Thyroid gland (tissue), 4 donors: ENCODE results near the gene EFCAB6. TPM values are rescaled to one million over a fixed set of nuclear protein-coding genes. Genes with fewer than 3 reads are reported as not detected.

Experiments used
- DNase-seq, 2 donors: peaks; one replicate each; pipeline ENCODE4 v3.0.0-alpha.2; 2019
- H3K27ac ChIP-seq, 3 donors: fragments of 200-600 bp; sonication (generic); 1 replicate in 2 of 3; 2 replicates in 1 of 3; pipeline ENCODE4 v1.5.1; 2016 to 2019; ENCODE audit warnings: mild to moderate bottlenecking in 1 of 3, moderate library complexity in 1 of 3
- H3K27me3 ChIP-seq: fragments of 200-600 bp; sonication (generic); one replicate; pipeline ENCODE4 v1.5.1; 2019
- H3K36me3 ChIP-seq, 2 donors: fragments of 200-600 bp; sonication (generic); one replicate each; pipeline ENCODE4 v1.5.1; 2016 to 2019
- H3K4me1 ChIP-seq, 2 donors: fragments of 200-600 bp; sonication (generic); one replicate each; pipeline ENCODE4 v1.5.1; 2017 to 2019
- H3K4me3 ChIP-seq, 3 donors: fragments of 200-600 bp; sonication (generic); replicated peaks in 1 of 3; 1 replicate in 2 of 3; 2 replicates in 1 of 3; pipeline ENCODE4 v1.5.1; 2016; ENCODE audit warnings: mild to moderate bottlenecking in 1 of 3
- H3K9me3 ChIP-seq: fragments of 200-600 bp; sonication (generic); one replicate; pipeline ENCODE4 v1.5.1; 2017
- CTCF ChIP-seq, 6 experiments: fragments of 200-600 bp in 3 of 6; fragments of 450-650 bp in 3 of 6; sonication (generic) in 3 of 6; IDR thresholded peaks; one replicate each; pipeline ENCODE4 v1.5.1; 2016 to 2019; ENCODE audit warnings: antibody characterized with exemption in 6 of 6, mild to moderate bottlenecking in 2 of 6, inconsistent platforms in 1 of 6, moderate library complexity in 1 of 6
- POLR2A ChIP-seq, 2 donors: fragments of 450-650 bp; IDR thresholded peaks; one replicate each; pipeline ENCODE4 v1.6.1; 2017; ENCODE audit warnings: antibody characterized with exemption in 2 of 2, mild to moderate bottlenecking in 2 of 2, moderate library complexity in 1 of 2
- WGBS, 2 donors: methylation state at CpG; one replicate each; pipeline ENCODE4 v1.1.5; 2017; 5-methylcytosine and 5-hydroxymethylcytosine counted together
- intact Hi-C: fragments of 100-400 bp; cut with DNase I; formaldehyde crosslinking; loops from one replicate; pipeline ENCODE4 v1.15.1; 2023
- total RNA-seq, 4 donors: library from RNA; depleted of rRNA; stranded (reverse); fragments of >200 nt; gene quantifications; one replicate each; pipeline ENCODE4 v1.2.3, GENCODE V29; 2016

Gene EFCAB6
- total RNA-seq, 4 donors from 2014 or later: 10.9 to 26.1 (median 14.1) TPM

GRCh38 chr22:43812890-43813289 is 785 bp upstream of the EFCAB6 start:
- Histone ChIP-seq H3K27me3 (no peaks in the 10 kb centered on the region), H3K4me3 (peak overlapping the region; percentile 59 to 97 (median 75)), H3K36me3 (no peaks in the 10 kb centered on the region), H3K27ac (no peak overlapping the region), H3K4me1 (peaks cover 7 to 12% of the 10 kb centered on the region in 2 donors), H3K9me3 (no peaks in the 10 kb centered on the region)
- TF ChIP-seq CTCF (IDR thresholded peaks at IDR 0.05) (no peak), POLR2A (IDR thresholded peaks at IDR 0.05) (no peak)
- no peak for DNase-seq
- 5 to 20% methylated on average over 6 of the region's 6 CpGs for WGBS, 2 donors
- intact Hi-C loops: no loop called here

GRCh38 chr22:43811777-43812148 is 342 bp downstream of the EFCAB6 start:
- Histone ChIP-seq H3K4me1 (peaks cover 7 to 12% of the 10 kb centered on the region in 2 donors), H3K36me3 (no peaks in the 10 kb centered on the region), H3K9me3 (no peaks in the 10 kb centered on the region), H3K27me3 (no peaks in the 10 kb centered on the region), H3K27ac (peak overlapping the region in 1 of 3 donors; percentile 66), H3K4me3 (peak overlapping the region; percentile 59 to 97 (median 75))
- 0 to 1% methylated on average over 8 to 10 of the region's 21 CpGs for WGBS, 2 donors
- DNase-seq: peak in 1 of 2 donors; percentile 6
- TF ChIP-seq POLR2A (IDR thresholded peaks at IDR 0.05) (no peak), CTCF (IDR thresholded peaks at IDR 0.05) (no peak)
- intact Hi-C loops: no loop called here

GRCh38 chr22:43802897-43803495 is 9.1 kb downstream of the EFCAB6 start:
- no peaks in the 10 kb centered on the region for H3K9me3 ChIP-seq
- 73 to 84% methylated on average over 5 of the region's 5 CpGs for WGBS, 2 donors
- no peak for DNase-seq
- H3K27me3 ChIP-seq: no peaks in the 10 kb centered on the region
- no peak overlapping the region for H3K4me3 ChIP-seq
- intact Hi-C loops: no loop called here
- TF ChIP-seq CTCF (IDR thresholded peaks at IDR 0.05) (no peak), POLR2A (IDR thresholded peaks at IDR 0.05) (no peak)
- no peak overlapping the region for H3K27ac ChIP-seq
- no peaks in the 10 kb centered on the region for H3K36me3 ChIP-seq
- peaks cover 0 to 3% of the 10 kb centered on the region in 2 donors for H3K4me1 ChIP-seq

- Histone ChIP-seq H3K4me1 (peaks cover 0 to 3% of the 10 kb centered on the region in 2 donors), H3K4me3 (no peak overlapping the region), H3K9me3 (no peaks in the 10 kb centered on the region), H3K36me3 (no peaks in the 10 kb centered on the region), H3K27ac (no peak overlapping the region), H3K27me3 (no peaks in the 10 kb centered on the region)
- TF ChIP-seq CTCF (IDR thresholded peaks at IDR 0.05): no peak
- no peak for TF ChIP-seq POLR2A (IDR thresholded peaks at IDR 0.05)
- WGBS, 2 donors: 88 to 89% methylated on average over 1 of the region's 1 CpG
- no peak for DNase-seq
- intact Hi-C loops: no loop called here
These were observed 11.1 kb downstream of the EFCAB6 start for GRCh38 chr22:43800970-43801369.

- WGBS, 2 donors: 60 to 68% methylated on average over 5 of the region's 5 CpGs
- Histone ChIP-seq H3K9me3 (no peaks in the 10 kb centered on the region), H3K27ac (no peak overlapping the region), H3K27me3 (no peaks in the 10 kb centered on the region), H3K36me3 (no peaks in the 10 kb centered on the region), H3K4me3 (no peak overlapping the region), H3K4me1 (peaks cover 0 to 3% of the 10 kb centered on the region in 2 donors)
- TF ChIP-seq CTCF (IDR thresholded peaks at IDR 0.05) (no peak), POLR2A (IDR thresholded peaks at IDR 0.05) (no peak)
- no peak for DNase-seq
- intact Hi-C loops: no loop called here
These were observed 13.6 kb downstream of the EFCAB6 start for GRCh38 chr22:43798492-43798891.
